Natural killer cell treated with Interleukin-12 subunit alpha and Interleukin-12 subunit beta and Interleukin-15 and Interleukin-18, amount 100 ng/mL, for 72 hours (primary cell): ENCODE measurements around the gene RND2. TPM values are rescaled to one million over a fixed set of nuclear protein-coding genes. Genes with fewer than 3 reads are reported as not detected.

ENCODE experiments used
- ATAC-seq, 2 donors: fragments of 150-1000 bp; cut with Tn5 transposase in 1 of 2; sonication (Bioruptor Pico), chemical (Tn5 transposase) in 1 of 2; 2 replicates each; pipeline ENCODE4 v1.10.0; 2021
- DNase-seq: peaks from one replicate; pipeline ENCODE4 v3.0.0; 2022; ENCODE audit warnings: low spot score
- H3K27ac Mint-ChIP-seq, 2 donors: 1 replicate in 1 of 2; 2 replicates in 1 of 2; pipeline ENCODE4 v1.8.0; 2022; ENCODE audit warnings: mixed read lengths in 2 of 2, mild to moderate bottlenecking in 1 of 2, moderate library complexity in 1 of 2
- H3K27me3 Mint-ChIP-seq, 2 donors: 1 replicate in 1 of 2; 2 replicates in 1 of 2; pipeline ENCODE4 v1.8.0; 2022; ENCODE audit warnings: mixed read lengths in 2 of 2
- H3K36me3 Mint-ChIP-seq: one replicate; pipeline ENCODE4 v1.8.0; 2022; ENCODE audit warnings: mixed read lengths
- H3K4me1 Mint-ChIP-seq, 2 donors: 1 replicate in 1 of 2; 2 replicates in 1 of 2; pipeline ENCODE4 v1.8.0; 2022; ENCODE audit warnings: low read depth in 2 of 2, mixed read lengths in 2 of 2, mild to moderate bottlenecking in 1 of 2
- H3K4me3 Mint-ChIP-seq: one replicate; pipeline ENCODE4 v1.8.0; 2022; ENCODE audit warnings: mixed read lengths
- H3K9me3 Mint-ChIP-seq: 2 replicates; pipeline ENCODE4 v1.8.0; 2022; ENCODE audit warnings: mixed read lengths
- total RNA-seq, 2 donors: library from RNA; stranded (reverse); gene quantifications; one replicate each; pipeline ENCODE4 v1.2.3, GENCODE V29; 2022

RND2 gene
- total RNA-seq, 2 donors from 2014 or later, result not detected

DNA sequence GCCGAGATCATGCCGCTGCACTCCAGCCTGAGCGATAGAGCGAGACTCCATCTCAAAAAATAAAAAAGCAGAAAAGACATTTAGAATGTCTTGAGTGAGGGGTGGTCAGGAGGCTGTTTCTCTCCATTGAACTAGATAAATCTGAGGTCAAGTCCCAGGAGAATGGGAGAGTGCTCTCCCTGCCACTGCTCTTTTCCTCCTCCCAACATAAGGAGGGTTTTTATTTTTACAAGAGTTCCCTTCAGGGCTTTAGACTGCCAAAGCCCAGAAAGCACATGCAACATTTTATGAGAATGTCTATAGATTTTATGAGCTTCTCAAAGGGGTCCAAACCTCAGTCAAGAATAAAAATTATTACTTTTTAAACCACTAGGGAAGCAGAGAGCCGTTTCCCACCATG lies 1.6 kb downstream of the RND2 start:
- no peak for DNase-seq
- no peaks in the 10 kb centered on the region for H3K9me3 Mint-ChIP-seq

DNA sequence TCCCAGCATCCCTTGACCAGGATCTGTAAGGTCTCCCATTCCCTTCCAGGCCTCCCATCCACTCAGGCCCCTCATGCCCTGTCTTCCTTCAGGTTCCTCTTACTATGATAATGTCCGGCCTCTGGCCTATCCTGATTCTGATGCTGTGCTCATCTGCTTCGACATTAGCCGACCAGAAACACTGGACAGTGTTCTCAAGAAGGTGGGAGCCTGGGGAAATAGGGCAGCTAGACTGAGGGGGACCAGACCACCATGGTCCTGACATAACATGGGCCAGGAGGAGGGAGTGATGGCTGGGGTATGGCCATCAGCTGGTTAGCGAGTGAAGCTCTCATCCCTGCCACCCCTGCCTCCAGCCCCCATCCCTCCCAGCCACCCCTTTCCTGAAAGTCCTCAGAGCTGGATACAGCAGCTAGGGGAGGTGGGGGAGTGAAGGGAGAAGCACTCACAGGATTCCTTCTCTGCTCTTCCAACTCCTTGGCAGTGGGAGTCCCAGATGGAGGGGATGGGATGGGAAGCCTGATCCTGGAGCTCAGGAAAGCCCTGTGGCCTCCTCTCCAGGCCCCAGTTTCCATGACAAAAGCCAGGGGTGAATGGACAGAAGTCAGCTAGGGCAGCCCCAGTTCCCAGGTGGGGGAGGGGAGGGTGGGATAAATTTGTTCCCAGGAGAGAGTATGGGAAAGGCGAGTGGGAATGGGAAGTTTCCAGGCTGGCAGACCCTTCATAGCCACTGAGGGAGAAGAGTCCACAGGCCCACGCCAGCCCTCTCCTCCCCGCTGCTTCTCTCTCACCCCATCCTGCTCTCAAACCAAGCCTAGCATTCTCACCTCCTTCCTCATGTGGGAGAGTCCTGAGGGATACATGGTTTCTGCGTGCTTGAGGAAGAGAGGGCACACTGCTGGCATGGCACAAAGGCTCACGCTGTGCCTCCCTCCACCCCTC lies 2.3 kb downstream of the RND2 start:
- H3K4me3 Mint-ChIP-seq, result no peak overlapping the region
- no peaks in the 10 kb centered on the region for H3K36me3 Mint-ChIP-seq
- no peaks in the 10 kb centered on the region for H3K9me3 Mint-ChIP-seq
- no peak for DNase-seq
- no peaks in the 10 kb centered on the region for H3K27me3 Mint-ChIP-seq
- peaks cover 8 to 11% of the 10 kb centered on the region in 2 donors for H3K4me1 Mint-ChIP-seq
- H3K27ac Mint-ChIP-seq, result no peak overlapping the region
- ATAC-seq, result no peak

More for the DNA sequence above, 1.6 kb downstream of the RND2 start:
- no peak for ATAC-seq
- H3K36me3 Mint-ChIP-seq, result no peaks in the 10 kb centered on the region
- no peak overlapping the region for H3K27ac Mint-ChIP-seq
- no peak overlapping the region for H3K4me3 Mint-ChIP-seq
- H3K4me1 Mint-ChIP-seq, result peaks cover 8 to 11% of the 10 kb centered on the region in 2 donors
- no peaks in the 10 kb centered on the region for H3K27me3 Mint-ChIP-seq

DNA sequence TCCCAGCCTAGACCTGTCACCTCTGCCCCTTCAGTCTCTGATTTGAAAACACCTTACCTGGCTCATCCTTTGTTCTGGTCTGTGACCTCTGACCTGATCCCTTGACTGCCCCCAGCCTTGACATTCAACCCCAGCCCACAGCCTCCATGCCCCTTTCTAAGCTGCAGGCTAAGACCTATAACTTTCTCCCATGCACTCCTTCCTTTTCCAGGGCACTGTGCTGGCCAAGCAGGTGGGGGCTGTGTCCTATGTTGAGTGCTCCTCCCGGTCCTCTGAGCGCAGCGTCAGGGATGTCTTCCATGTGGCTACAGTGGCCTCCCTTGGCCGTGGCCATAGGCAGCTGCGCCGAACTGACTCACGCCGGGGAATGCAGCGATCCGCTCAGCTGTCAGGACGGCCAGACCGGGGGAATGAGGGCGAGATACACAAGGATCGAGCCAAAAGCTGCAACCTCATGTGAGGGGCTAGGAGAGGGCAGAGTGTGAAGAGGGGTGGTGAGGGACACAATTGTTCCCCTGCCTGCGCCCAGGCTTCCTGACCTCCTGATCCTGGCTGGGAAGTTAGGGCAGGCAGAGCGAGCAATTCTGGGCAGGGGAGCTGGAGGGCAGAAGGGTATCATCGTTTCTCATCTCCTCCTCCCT lies 3.3 kb downstream of the RND2 start:
- H3K27ac Mint-ChIP-seq, result no peak overlapping the region
- DNase-seq (no peak), ATAC-seq (no peak)
- no peaks in the 10 kb centered on the region for H3K36me3 Mint-ChIP-seq
- H3K9me3 Mint-ChIP-seq, result no peaks in the 10 kb centered on the region
- H3K4me1 Mint-ChIP-seq, result peaks cover 8 to 11% of the 10 kb centered on the region in 2 donors
- H3K27me3 Mint-ChIP-seq, result no peaks in the 10 kb centered on the region
- H3K4me3 Mint-ChIP-seq, result no peak overlapping the region

DNA sequence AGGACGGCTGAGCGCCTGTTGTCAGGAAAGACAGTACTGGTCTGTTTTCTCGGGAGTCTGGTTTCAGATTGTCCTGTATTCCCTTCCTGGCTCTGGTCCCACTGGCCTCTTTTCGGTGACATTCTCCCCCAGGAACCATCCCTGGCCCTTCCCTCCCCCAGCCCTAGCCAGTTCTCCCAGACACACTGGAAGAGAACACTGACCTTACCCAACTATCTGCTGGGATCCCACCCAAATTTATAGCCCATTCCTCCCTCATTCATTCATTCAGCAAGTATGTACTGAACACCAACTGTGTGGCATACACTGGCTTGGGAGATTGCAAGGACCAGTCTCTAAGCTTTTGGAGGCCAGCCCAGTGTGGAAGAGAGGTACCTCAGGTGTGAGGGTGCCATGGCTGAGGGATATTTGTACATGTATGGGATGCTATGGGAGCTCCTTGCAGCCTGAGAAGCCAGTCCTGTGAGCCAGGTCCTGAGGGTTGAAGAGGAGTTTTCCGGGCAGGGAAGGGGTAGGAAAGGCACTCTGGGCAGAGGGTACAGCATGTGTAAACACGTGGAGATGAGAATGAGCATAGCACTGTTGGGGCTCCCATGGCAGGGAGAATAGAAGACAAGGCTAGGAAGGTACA lies 5.2 kb downstream of the RND2 start:
- Mint-ChIP-seq H3K4me3 (no peak overlapping the region), H3K36me3 (no peaks in the 10 kb centered on the region), H3K4me1 (peaks cover 0 to 3% of the 10 kb centered on the region in 2 donors), H3K27me3 (no peaks in the 10 kb centered on the region), H3K9me3 (no peaks in the 10 kb centered on the region), H3K27ac (no peak overlapping the region)
- DNase-seq (no peak), ATAC-seq (no peak)

DNA sequence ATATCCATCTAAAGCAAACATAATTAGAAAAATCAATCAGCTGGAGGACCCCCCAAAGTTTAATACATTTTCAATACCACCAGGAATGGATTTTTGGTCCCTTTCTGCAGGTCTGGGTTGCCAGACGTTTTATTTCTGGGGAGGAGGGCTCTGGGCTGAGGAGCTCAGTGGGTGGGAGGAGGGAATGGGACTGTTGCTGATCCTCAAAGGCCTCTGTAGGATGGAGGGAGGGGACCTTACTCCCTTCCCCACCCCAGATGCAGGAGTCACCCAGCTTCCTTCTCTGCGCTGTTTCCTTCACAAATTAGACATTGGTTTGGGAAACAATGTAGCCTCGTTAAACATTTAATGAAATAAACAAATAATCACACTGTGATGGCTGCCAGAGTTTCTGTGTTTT lies 6.6 kb downstream of the RND2 start:
- Mint-ChIP-seq H3K36me3 (no peaks in the 10 kb centered on the region), H3K4me1 (no peaks in the 10 kb centered on the region), H3K4me3 (no peak overlapping the region), H3K27ac (no peak overlapping the region), H3K9me3 (no peaks in the 10 kb centered on the region), H3K27me3 (no peaks in the 10 kb centered on the region)
- no peak for DNase-seq
- no peak for ATAC-seq

DNA sequence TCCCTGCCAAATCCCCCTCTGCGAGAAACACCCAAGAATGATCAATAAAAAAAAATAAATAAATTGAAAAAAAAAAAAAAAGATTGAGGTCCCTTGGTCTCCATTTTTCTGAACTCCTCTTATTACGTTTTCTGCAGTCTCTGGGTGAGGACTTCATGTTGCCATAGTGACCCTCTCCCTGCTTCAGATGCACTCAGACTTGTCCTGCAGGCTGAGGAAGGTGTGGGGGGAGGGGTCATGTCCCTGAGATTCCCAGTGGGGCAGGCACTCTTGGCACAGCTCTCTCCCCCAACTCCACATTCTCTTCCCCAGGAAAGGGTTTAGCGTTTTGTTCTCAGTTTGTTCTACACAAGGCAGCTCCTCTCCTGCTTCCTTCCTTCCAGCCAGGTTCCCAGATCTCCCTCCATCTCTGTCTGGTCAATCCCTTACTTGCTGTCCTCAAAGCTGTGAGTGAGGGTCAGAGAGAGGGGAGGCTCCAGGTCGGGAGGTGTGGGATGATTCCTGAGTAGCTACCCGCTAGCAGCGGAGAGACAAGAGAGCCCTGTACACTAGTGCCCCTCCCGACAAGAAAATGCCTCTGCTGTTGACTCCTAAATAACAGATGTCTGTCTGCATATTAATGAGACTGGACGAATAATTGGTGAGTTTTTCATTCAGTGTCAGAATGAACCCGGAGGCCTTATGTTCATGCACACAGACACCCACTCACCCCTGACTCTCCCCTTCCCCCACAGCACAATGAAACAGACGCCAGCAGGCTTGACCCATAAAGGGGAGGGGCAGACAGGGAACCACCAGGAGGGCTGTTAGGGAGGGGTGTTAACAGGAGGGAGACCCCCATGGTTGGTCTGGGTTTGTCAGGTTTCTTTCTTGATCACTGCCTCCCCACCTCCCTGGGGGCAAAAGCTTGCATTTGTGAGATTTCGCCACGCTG lies 9.2 kb downstream of the RND2 start:
- Mint-ChIP-seq H3K27ac (peak overlapping the region in 1 of 2 donors; percentile 44), H3K36me3 (no peaks in the 10 kb centered on the region), H3K27me3 (no peaks in the 10 kb centered on the region), H3K9me3 (no peaks in the 10 kb centered on the region), H3K4me1 (no peaks in the 10 kb centered on the region), H3K4me3 (no peak overlapping the region)
- ATAC-seq (no peak), DNase-seq (no peak)

DNA sequence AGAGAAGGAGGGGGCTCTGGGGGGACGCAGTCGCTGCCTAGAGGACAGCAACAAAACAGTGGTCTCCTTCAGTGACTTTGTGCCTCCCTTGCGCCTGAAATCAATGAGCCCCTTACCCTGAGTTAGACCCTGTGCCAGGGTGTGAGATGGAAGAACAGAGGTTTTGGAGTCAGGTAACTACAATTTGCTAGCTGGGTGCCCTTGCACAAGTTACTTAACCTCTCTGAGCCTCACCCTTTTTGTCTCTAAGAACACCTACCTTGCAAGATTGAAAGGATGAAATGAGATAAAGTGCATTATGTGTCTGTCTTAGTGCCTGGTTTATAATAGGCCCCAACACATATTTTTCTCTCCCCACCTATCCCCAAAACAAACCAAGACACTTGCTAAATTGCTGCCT lies 9.9 kb downstream of the RND2 start:
- Mint-ChIP-seq H3K4me1 (no peaks in the 10 kb centered on the region), H3K27ac (no peak overlapping the region), H3K36me3 (no peaks in the 10 kb centered on the region), H3K9me3 (no peaks in the 10 kb centered on the region), H3K27me3 (no peaks in the 10 kb centered on the region), H3K4me3 (no peak overlapping the region)
- ATAC-seq (no peak), DNase-seq (no peak)

DNA sequence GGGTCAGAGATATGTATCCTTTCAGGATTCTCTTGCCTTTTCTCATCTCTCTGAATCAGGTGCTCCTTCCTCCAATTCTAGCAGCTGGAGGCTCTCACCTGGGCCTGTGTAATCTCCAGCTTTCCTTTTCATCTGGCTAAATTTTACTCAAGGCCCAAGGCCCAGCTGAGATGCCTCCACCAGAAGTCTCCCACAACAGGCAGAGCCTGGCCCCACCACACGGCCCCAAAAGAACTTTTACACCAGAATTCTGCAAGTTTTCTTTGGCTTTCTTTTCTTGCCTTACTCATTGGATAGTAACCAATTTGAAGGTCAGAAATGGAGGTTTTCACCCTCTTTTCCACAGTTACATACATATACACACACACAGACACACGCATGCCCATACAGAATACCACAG lies 14.6 kb downstream of the RND2 start:
- Mint-ChIP-seq H3K27me3 (no peaks in the 10 kb centered on the region), H3K36me3 (no peaks in the 10 kb centered on the region), H3K4me1 (no peaks in the 10 kb centered on the region), H3K9me3 (no peaks in the 10 kb centered on the region), H3K27ac (no peak overlapping the region), H3K4me3 (no peak overlapping the region)
- DNase-seq (no peak), ATAC-seq (no peak)

DNA sequence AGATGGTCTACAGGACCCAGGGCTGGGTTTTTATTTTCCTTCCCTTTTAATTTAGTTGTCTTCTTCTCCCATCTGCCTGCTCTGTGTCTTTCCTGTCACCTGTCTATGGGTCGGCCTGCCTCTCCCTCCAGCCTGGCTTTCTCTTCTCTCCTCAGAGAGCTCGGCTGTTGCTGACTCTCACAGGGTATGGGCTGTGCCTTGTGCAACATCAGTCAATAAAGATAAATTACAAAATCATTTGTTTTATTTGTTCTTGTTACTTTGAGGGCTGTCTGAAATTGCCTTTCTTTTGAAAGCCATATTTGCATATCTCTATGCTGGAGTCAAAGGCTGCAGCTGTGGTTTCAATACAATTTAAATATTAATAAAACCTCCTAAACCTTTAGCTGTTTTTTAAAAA lies 15.6 kb downstream of the RND2 start:
- no peak for ATAC-seq
- H3K27ac Mint-ChIP-seq, result no peak overlapping the region
- H3K27me3 Mint-ChIP-seq, result no peaks in the 10 kb centered on the region
- no peak for DNase-seq
- H3K4me1 Mint-ChIP-seq, result no peaks in the 10 kb centered on the region
- no peaks in the 10 kb centered on the region for H3K9me3 Mint-ChIP-seq
- no peaks in the 10 kb centered on the region for H3K36me3 Mint-ChIP-seq
- no peak overlapping the region for H3K4me3 Mint-ChIP-seq

DNA sequence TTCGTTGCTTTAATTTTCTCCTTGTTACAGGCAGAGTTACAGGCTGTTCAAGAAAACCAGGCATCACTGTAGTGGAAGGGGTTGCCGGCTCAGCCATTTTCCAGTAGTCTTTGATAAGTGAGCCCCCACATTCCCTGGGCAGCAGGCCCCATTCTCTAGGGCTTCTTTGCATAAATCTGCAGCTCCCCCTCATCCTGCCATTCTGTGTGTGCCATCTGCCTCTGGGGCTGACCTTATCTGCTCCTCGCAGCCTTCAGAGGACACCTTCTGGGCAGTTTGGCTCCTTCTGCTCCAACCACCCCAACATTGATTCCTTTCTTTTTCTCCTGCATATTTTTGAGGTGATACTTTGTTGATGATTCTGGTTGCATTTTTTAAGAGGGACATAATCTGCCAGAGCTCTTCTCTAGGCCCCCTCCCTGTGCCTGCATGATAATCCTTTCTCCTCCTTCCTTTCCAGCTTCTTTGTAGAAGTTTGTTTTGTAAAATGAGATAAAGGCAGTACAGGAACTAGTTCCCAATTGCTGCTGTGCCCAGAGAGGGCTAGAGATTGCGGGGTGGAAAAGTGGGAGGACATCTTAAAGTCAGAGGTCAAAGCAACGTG lies 17.1 kb downstream of the RND2 start:
- Mint-ChIP-seq H3K9me3 (no peaks in the 10 kb centered on the region), H3K27ac (no peak overlapping the region), H3K4me1 (no peaks in the 10 kb centered on the region), H3K27me3 (no peaks in the 10 kb centered on the region), H3K4me3 (no peak overlapping the region), H3K36me3 (no peaks in the 10 kb centered on the region)
- no peak for DNase-seq
- ATAC-seq, result no peak

DNA sequence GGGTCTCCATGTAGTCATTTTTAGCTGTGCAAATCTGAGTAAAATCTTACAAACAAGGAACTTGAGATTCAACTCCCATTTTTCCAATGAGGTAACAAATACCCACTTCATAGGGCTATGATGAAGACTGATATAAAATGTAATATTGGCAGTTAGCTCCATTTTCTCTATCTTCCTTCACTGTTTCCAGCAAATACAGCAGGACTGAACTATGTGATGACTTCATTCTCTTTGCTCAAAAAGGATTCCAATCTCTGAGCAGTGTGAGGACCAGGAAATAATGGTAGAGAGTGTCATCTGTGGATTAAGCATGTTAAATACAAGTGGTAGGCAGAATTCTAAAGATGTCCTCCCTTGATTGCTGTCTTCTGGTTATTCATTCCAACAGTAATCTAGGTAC lies 18.3 kb downstream of the RND2 start:
- no peaks in the 10 kb centered on the region for H3K36me3 Mint-ChIP-seq
- no peak overlapping the region for H3K4me3 Mint-ChIP-seq
- H3K4me1 Mint-ChIP-seq, result no peaks in the 10 kb centered on the region
- no peaks in the 10 kb centered on the region for H3K27me3 Mint-ChIP-seq
- H3K9me3 Mint-ChIP-seq, result no peaks in the 10 kb centered on the region
- no peak overlapping the region for H3K27ac Mint-ChIP-seq
- DNase-seq (no peak), ATAC-seq (no peak)

DNA sequence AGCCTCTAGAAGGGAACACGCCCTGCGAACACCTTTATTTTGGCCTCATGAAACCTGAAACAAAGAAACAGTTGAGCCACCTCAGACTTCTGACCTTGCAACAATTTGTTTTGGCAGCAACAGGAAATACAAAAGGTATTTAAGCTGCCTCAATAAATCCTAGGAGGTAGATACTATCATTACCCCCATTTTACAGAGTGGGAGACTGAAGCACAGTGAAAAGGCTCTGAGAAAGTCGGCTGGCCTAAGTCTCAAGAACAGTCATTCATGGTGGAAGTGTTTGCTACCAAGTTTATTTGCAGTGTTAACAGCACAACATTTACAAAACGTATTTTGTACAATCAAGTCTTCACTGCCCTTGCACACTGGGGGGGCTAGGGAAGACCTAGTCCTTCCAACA lies 19.0 kb downstream of the RND2 start:
- no peak overlapping the region for H3K27ac Mint-ChIP-seq
- no peak for ATAC-seq
- H3K4me1 Mint-ChIP-seq, result no peaks in the 10 kb centered on the region
- no peaks in the 10 kb centered on the region for H3K9me3 Mint-ChIP-seq
- no peak overlapping the region for H3K4me3 Mint-ChIP-seq
- no peak for DNase-seq
- no peaks in the 10 kb centered on the region for H3K27me3 Mint-ChIP-seq
- no peaks in the 10 kb centered on the region for H3K36me3 Mint-ChIP-seq

DNA sequence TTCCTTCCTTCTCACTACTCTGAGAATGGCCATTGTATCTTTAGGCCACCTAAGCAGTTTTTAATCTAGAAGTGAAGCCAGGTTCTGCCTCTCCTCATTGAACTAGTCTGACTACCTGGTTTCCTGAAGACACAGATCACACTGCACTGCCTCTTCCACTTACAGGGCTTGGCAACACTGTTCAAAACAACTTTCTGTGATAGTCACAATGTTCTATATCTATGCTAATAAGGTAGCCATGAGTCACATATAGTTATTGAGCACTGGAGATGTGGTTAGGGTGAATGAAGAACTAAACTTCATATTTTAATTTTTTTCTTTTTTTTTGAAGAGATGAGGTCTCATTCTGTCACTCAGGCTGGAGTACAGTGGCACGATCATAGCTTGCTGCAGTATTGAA lies 26.9 kb downstream of the RND2 start:
- no peaks in the 10 kb centered on the region for H3K27me3 Mint-ChIP-seq
- no peaks in the 10 kb centered on the region for H3K9me3 Mint-ChIP-seq
- no peak for DNase-seq
- H3K4me3 Mint-ChIP-seq, result no peak overlapping the region
- H3K27ac Mint-ChIP-seq, result no peak overlapping the region
- no peak for ATAC-seq
- H3K36me3 Mint-ChIP-seq, result peaks cover 5% of the 10 kb centered on the region
- no peaks in the 10 kb centered on the region for H3K4me1 Mint-ChIP-seq
